ENCODE data around the gene ZNF738. TPM values are rescaled to one million over a fixed set of nuclear protein-coding genes. Genes with fewer than 3 reads are reported as not detected.

Gene ZNF738
- total and polyA plus RNA-seq, 2 donors (not counting 1 experiment from before 2014, with no cell fraction given), result 7.0 to 27.1 TPM

GRCh38 chr19:21322528-21322927 lies 36.3 kb upstream of the ZNF738 start:
- H3K9me3 ChIP-seq (ENCODE audit: control extremely low read depth in 1 of 3, control insufficient read depth in 2 of 3, insufficient read depth in 1 of 3, low read length in 2 of 3), result peaks cover 0 to 13% (median 5%) of the 10 kb centered on the region in 3 donors
- 99% methylated on average over 8 of the region's 8 CpGs for WGBS (ENCODE audit: insufficient coverage)
- Mint-ChIP-seq H3K4me1 (peaks cover 52% of the 10 kb centered on the region), H3K27ac (no peak overlapping the region), H3K4me3 (no peak overlapping the region), H3K9me3 (ENCODE audit: insufficient read depth) (peaks cover 3% of the 10 kb centered on the region), H3K27me3 (no peaks in the 10 kb centered on the region)
- H3K27me3 ChIP-seq (replicated peaks in 1 of 4; ENCODE audit: control extremely low read depth in 1 of 4, control insufficient read depth in 3 of 4, insufficient read depth in 4 of 4, low read length in 3 of 4), result no peaks in the 10 kb centered on the region
- CTCF ChIA-PET, result no interaction called here
- peaks cover 97% of the 10 kb centered on the region for H3K79me2 ChIP-seq (ENCODE audit: control insufficient read depth, insufficient read depth, low read length)
- H3K4me1 ChIP-seq (ENCODE audit: control insufficient read depth in 2 of 2, insufficient read depth in 2 of 2, low read length in 2 of 2), result peaks cover under 1 to 1% of the 10 kb centered on the region in 2 donors
- no peak overlapping the region for H2AFZ ChIP-seq (ENCODE audit: insufficient read depth, low read depth, low read length, poor library complexity, severe bottlenecking)
- H3K27ac ChIP-seq (ENCODE audit: low read length in 2 of 2), result no peak overlapping the region
- intact Hi-C loops (cut with micrococcal nuclease), result no loop called here
- no peak overlapping the region for H3K9ac ChIP-seq (ENCODE audit: low read length)
- DNase-seq, result no peak
- peaks cover 28% of the 10 kb centered on the region for H4K20me1 ChIP-seq (ENCODE audit: control insufficient read depth, insufficient read depth, low read length, poor library complexity, severe bottlenecking)
- no peak for ATAC-seq (ENCODE audit: low read depth)
- peaks cover 2 to 16% of the 10 kb centered on the region in 2 experiments for H3K36me3 ChIP-seq (replicated peaks in 1 of 2; ENCODE audit: control extremely low read depth in 1 of 2, control insufficient read depth in 1 of 2, extremely low read depth in 1 of 2, insufficient read depth in 2 of 2, low read length in 1 of 2)
- POLR2A ChIA-PET, result no interaction called here
- no peak for TF ChIP-seq EZH2 (IDR thresholded peaks at IDR 0.05; ENCODE audit: borderline replicate concordance, insufficient read depth, low read depth, low read length, poor library complexity, severe bottlenecking)
- TF ChIP-seq CTCF (IDR thresholded peaks at IDR 0.05), result no peak
- H3K4me2 ChIP-seq (replicated peaks; ENCODE audit: low read depth, low read length, poor library complexity, severe bottlenecking), result no peak overlapping the region
- H3K4me3 ChIP-seq (ENCODE audit: control extremely low read depth in 1 of 5, extremely low read depth in 1 of 5, insufficient read depth in 1 of 5, low read depth in 2 of 5, low read length in 4 of 5), result no peak overlapping the region

- Mint-ChIP-seq H3K4me1 (peaks cover 54% of the 10 kb centered on the region), H3K9me3 (ENCODE audit: insufficient read depth) (peaks cover 3% of the 10 kb centered on the region), H3K4me3 (no peak overlapping the region), H3K27me3 (no peaks in the 10 kb centered on the region), H3K27ac (no peak overlapping the region)
- DNase-seq (no peak), ATAC-seq (ENCODE audit: low read depth) (no peak)
- Histone ChIP-seq H3K36me3 (replicated peaks in 1 of 2; ENCODE audit: control extremely low read depth in 1 of 2, control insufficient read depth in 1 of 2, extremely low read depth in 1 of 2, insufficient read depth in 2 of 2, low read length in 1 of 2) (peaks cover 2 to 12% of the 10 kb centered on the region in 2 experiments), H3K4me1 (ENCODE audit: control insufficient read depth in 2 of 2, insufficient read depth in 2 of 2, low read length in 2 of 2) (peaks cover 5 to 6% of the 10 kb centered on the region in 2 donors), H3K79me2 (ENCODE audit: control insufficient read depth, insufficient read depth, low read length) (peaks cover 97% of the 10 kb centered on the region), H2AFZ (ENCODE audit: insufficient read depth, low read depth, low read length, poor library complexity, severe bottlenecking) (no peak overlapping the region), H3K27ac (ENCODE audit: low read length in 2 of 2) (no peak overlapping the region), H3K9me3 (ENCODE audit: control extremely low read depth in 1 of 3, control insufficient read depth in 2 of 3, insufficient read depth in 1 of 3, low read length in 2 of 3) (peaks cover 0 to 11% (median 5%) of the 10 kb centered on the region in 3 donors), H4K20me1 (ENCODE audit: control insufficient read depth, insufficient read depth, low read length, poor library complexity, severe bottlenecking) (peaks cover 27% of the 10 kb centered on the region), H3K27me3 (replicated peaks in 1 of 4; ENCODE audit: control extremely low read depth in 1 of 4, control insufficient read depth in 3 of 4, insufficient read depth in 4 of 4, low read length in 3 of 4) (no peaks in the 10 kb centered on the region), H3K4me2 (replicated peaks; ENCODE audit: low read depth, low read length, poor library complexity, severe bottlenecking) (no peak overlapping the region), H3K9ac (ENCODE audit: low read length) (no peak overlapping the region), H3K4me3 (ENCODE audit: control extremely low read depth in 1 of 5, extremely low read depth in 1 of 5, insufficient read depth in 1 of 5, low read depth in 2 of 5, low read length in 4 of 5) (no peak overlapping the region)
- intact Hi-C loops (cut with micrococcal nuclease), result no loop called here
- WGBS (ENCODE audit: insufficient coverage), result no CpG with 5 or more reads among the region's 2 CpGs
- POLR2A ChIA-PET, result no interaction called here
- TF ChIP-seq CTCF (IDR thresholded peaks at IDR 0.05), result no peak
- TF ChIP-seq EZH2 (IDR thresholded peaks at IDR 0.05; ENCODE audit: borderline replicate concordance, insufficient read depth, low read depth, low read length, poor library complexity, severe bottlenecking), result no peak
- CTCF ChIA-PET, result no interaction called here
Measured at GRCh38 chr19:21323000-21323399, 35.8 kb upstream of the ZNF738 start.

Measured in B cell (primary cell).